Fibroblast of lung (primary cell): ENCODE measurements around the gene ZNF226. TPM values are rescaled to one million over a fixed set of nuclear protein-coding genes. Genes with fewer than 3 reads are reported as not detected.
"Not testable (repeated sequence)": the region's sequence is repeated elsewhere in the genome, so short reads cannot be mapped to it uniquely, and the experiment has no call there.

Experiments
- DNase-seq, 2 donors: peaks; one replicate each; pipeline versions ENCODE4 v3.0.0 to v3.0.0-alpha.2; 2010; ENCODE audit warnings: low read depth in 2 of 2
- H2AFZ ChIP-seq: 2 replicates; pipeline ENCODE4 v1.5.1; 2012; ENCODE audit warnings: low read length, control low read depth, inconsistent platforms
- H3K27ac ChIP-seq: 2 replicates; pipeline ENCODE4 v1.5.1; 2011; ENCODE audit warnings: low read length, control low read depth; ENCODE audit not compliant: insufficient read depth
- H3K27me3 ChIP-seq: 2 replicates; pipeline ENCODE4 v1.5.1; 2011; ENCODE audit warnings: mild to moderate bottlenecking, low read length; ENCODE audit not compliant: control insufficient read depth, insufficient read depth
- H3K36me3 ChIP-seq: 2 replicates; pipeline ENCODE4 v1.5.1; 2011; ENCODE audit warnings: low read length; ENCODE audit not compliant: control insufficient read depth, insufficient read depth
- H3K4me1 ChIP-seq: 2 replicates; pipeline ENCODE4 v1.5.1; 2011; ENCODE audit warnings: low read length; ENCODE audit not compliant: control insufficient read depth, insufficient read depth; ENCODE audit errors: extremely low read depth
- H3K4me2 ChIP-seq: 2 replicates; pipeline ENCODE4 v1.5.1; 2011; ENCODE audit warnings: low read length, control low read depth; ENCODE audit not compliant: insufficient read depth; ENCODE audit errors: extremely low read depth
- H3K4me3 ChIP-seq, 4 experiments: fragments of 200-600 bp in 1 of 4; sonication (generic) in 1 of 4; replicated peaks in 1 of 4; 2 replicates each; pipeline ENCODE4 v1.5.1; 2011 to 2016; ENCODE audit warnings: low read length in 4 of 4, low read depth in 3 of 4, mild to moderate bottlenecking in 3 of 4, control low read depth in 2 of 4, inconsistent platforms in 1 of 4, mixed read lengths in 1 of 4; ENCODE audit not compliant: insufficient read depth in 1 of 4; ENCODE audit errors: control extremely low read depth in 1 of 4
- H3K79me2 ChIP-seq: 2 replicates; pipeline ENCODE4 v1.5.1; 2012; ENCODE audit warnings: mild to moderate bottlenecking, low read length, inconsistent platforms; ENCODE audit not compliant: control insufficient read depth, insufficient read depth
- H3K9ac ChIP-seq: 2 replicates; pipeline ENCODE4 v1.5.1; 2011; ENCODE audit warnings: mild to moderate bottlenecking, low read length, control low read depth; ENCODE audit not compliant: insufficient read depth
- H3K9me3 ChIP-seq: 2 replicates; pipeline ENCODE4 v1.5.1; 2012; ENCODE audit warnings: low read depth, low read length; ENCODE audit not compliant: control insufficient read depth, insufficient read depth
- H4K20me1 ChIP-seq: 2 replicates; pipeline ENCODE4 v1.5.1; 2011; ENCODE audit warnings: low read length; ENCODE audit not compliant: control insufficient read depth, insufficient read depth; ENCODE audit errors: extremely low read depth
- CTCF ChIP-seq, 2 donors: IDR thresholded peaks in 1 of 2; conservative IDR thresholded peaks in 1 of 2; 1 replicate in 1 of 2; 2 replicates in 1 of 2; pipeline ENCODE4 v1.5.1; 2011 to 2012; ENCODE audit warnings: low read length in 2 of 2, control low read depth in 1 of 2, inconsistent platforms in 1 of 2, low read depth in 1 of 2, mild to moderate bottlenecking in 1 of 2
- EZH2 ChIP-seq: IDR thresholded peaks from 2 replicates; pipeline ENCODE4 v1.5.1; 2012; ENCODE audit warnings: low read length, control low read depth, mild to moderate bottlenecking; ENCODE audit errors: missing control alignments
- polyA minus RNA-seq: library from RNA; depleted of rRNA, polyadenylated mRNA; stranded (reverse); fragments of >200 nt; gene quantifications from 2 replicates; pipeline ENCODE4 v1.2.3, GENCODE V29; 2011; ENCODE audit warnings: low replicate concordance
- polyA plus RNA-seq, 2 donors: library from polyadenylated mRNA; depleted of rRNA in 1 of 2; stranded (reverse) in 1 of 2; unstranded in 1 of 2; fragments of >200 nt; gene quantifications; 2 replicates each; pipeline ENCODE4 v1.2.1, GENCODE V29; 2011 to 2012; ENCODE audit warnings: missing spikeins in 1 of 2
- total RNA-seq: library from RNA; depleted of rRNA; stranded (reverse); fragments of >200 nt; gene quantifications from 2 replicates; pipeline ENCODE4 v1.2.1, GENCODE V29; 2014

Gene ZNF226
- total RNA-seq (17.5 and 30.7 TPM in 2 replicates), polyA plus RNA-seq (18.8 and 21.4 TPM in 2 replicates), polyA minus RNA-seq (0.75 and 3.1 TPM in 2 replicates)
- 20.9 and 23.1 TPM in 2 replicates for polyA plus RNA-seq (2012)

GRCh38 chr19:44164673-44165512, at the start of gene ZNF226:
Gene ZNF226, plus strand, starts transcription at chr19:44165100. Its CDS starts 4,981 bp downstream, at chr19:44170081.
- Histone ChIP-seq H3K79me2 (peaks cover 10% of the 10 kb centered on the region), H3K27me3 (no peaks in the 10 kb centered on the region), H3K4me1 (peaks cover 4% of the 10 kb centered on the region), H3K27ac (peak within 1 kb of the TSS; percentile 93), H3K9ac (peak within 1 kb of the TSS; percentile 75), H3K4me3 (peak within 1 kb of the TSS; percentile 78 to 98 (median 86)), H2AFZ (peak within 1 kb of the TSS; percentile 84), H3K9me3 (no peaks in the 10 kb centered on the region), H3K36me3 (peaks cover 4% of the 10 kb centered on the region), H3K4me2 (peak within 1 kb of the TSS; percentile 85), H4K20me1 (no peaks in the 10 kb centered on the region)
- DNase-seq, result peak; percentile 99 to 100
- TF ChIP-seq EZH2, result no peak
- no peak for TF ChIP-seq CTCF (conservative IDR thresholded peaks at IDR 0.05 in 1 of 2, IDR thresholded peaks at IDR 0.05 in 1 of 2; ENCODE audit: low read depth in 1 of 2, low read length in 2 of 2)

GRCh38 chr19:44121162-44121561, 43.7 kb upstream of the ZNF226 start:
- not testable (repeated sequence) for H3K27me3 ChIP-seq, H3K4me1 ChIP-seq, H3K79me2 ChIP-seq, H3K9me3 ChIP-seq, H2AFZ ChIP-seq, H3K36me3 ChIP-seq, DNase-seq, H3K4me2 ChIP-seq, H4K20me1 ChIP-seq, H3K9ac ChIP-seq, H3K4me3 ChIP-seq, H3K27ac ChIP-seq

GRCh38 chr19:44131955-44132354, 32.9 kb upstream of the ZNF226 start:
- H3K9ac ChIP-seq, result no peak overlapping the region
- H3K27ac ChIP-seq, result no peak overlapping the region
- H3K36me3 ChIP-seq, result peaks cover 4% of the 10 kb centered on the region
- H3K4me1 ChIP-seq, result no peaks in the 10 kb centered on the region
- H4K20me1 ChIP-seq, result no peaks in the 10 kb centered on the region
- no peak for DNase-seq
- H3K9me3 ChIP-seq, result no peaks in the 10 kb centered on the region
- no peak overlapping the region for H3K4me2 ChIP-seq
- TF ChIP-seq EZH2 (no peak), CTCF (conservative IDR thresholded peaks at IDR 0.05 in 1 of 2, IDR thresholded peaks at IDR 0.05 in 1 of 2; ENCODE audit: low read depth in 1 of 2, low read length in 2 of 2) (no peak)
- H3K79me2 ChIP-seq, result no peaks in the 10 kb centered on the region
- no peak overlapping the region for H3K4me3 ChIP-seq
- H2AFZ ChIP-seq, result no peak overlapping the region
- no peaks in the 10 kb centered on the region for H3K27me3 ChIP-seq
